ENCODE results near the gene ECSIT. TPM values are rescaled to one million over a fixed set of nuclear protein-coding genes. Genes with fewer than 3 reads are reported as not detected.

Gene ECSIT
- total and polyA plus RNA-seq, 4 donors, result 31.7 to 58.8 (median 40.4) TPM

GRCh38 chr19:11479898-11480714, 48.8 kb downstream of the ECSIT start:
- no peak overlapping the region for H3K9ac ChIP-seq (ENCODE audit: insufficient read depth in 1 of 2, low read length in 2 of 2)
- peaks cover 0 to 14% (median 0%) of the 10 kb centered on the region in 5 donors for H3K4me1 ChIP-seq (ENCODE audit: control insufficient read depth in 5 of 5, insufficient read depth in 5 of 5, low read length in 5 of 5)
- DNase-seq (no peak), ATAC-seq (ENCODE audit: insufficient read depth, low FRiP score) (no peak)
- H3K9me3 ChIP-seq (ENCODE audit: control insufficient read depth in 4 of 4, insufficient read depth in 3 of 4, low read length in 3 of 4), result no peaks in the 10 kb centered on the region
- TF ChIP-seq, protein P1, sequence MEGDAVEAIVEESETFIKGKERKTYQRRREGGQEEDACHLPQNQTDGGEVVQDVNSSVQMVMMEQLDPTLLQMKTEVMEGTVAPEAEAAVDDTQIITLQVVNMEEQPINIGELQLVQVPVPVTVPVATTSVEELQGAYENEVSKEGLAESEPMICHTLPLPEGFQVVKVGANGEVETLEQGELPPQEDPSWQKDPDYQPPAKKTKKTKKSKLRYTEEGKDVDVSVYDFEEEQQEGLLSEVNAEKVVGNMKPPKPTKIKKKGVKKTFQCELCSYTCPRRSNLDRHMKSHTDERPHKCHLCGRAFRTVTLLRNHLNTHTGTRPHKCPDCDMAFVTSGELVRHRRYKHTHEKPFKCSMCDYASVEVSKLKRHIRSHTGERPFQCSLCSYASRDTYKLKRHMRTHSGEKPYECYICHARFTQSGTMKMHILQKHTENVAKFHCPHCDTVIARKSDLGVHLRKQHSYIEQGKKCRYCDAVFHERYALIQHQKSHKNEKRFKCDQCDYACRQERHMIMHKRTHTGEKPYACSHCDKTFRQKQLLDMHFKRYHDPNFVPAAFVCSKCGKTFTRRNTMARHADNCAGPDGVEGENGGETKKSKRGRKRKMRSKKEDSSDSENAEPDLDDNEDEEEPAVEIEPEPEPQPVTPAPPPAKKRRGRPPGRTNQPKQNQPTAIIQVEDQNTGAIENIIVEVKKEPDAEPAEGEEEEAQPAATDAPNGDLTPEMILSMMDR (IDR thresholded peaks at IDR 0.05; ENCODE audit: control extremely low read depth, extremely low read depth), result no peak
- 6 to 19% methylated on average over 42 to 86 of the region's 86 CpGs for WGBS, 2 donors
- H3K36me3 ChIP-seq (ENCODE audit: control insufficient read depth in 4 of 4, insufficient read depth in 4 of 4, low read length in 4 of 4), result peaks cover 0 to 4% (median 1%) of the 10 kb centered on the region in 4 donors
- no peak overlapping the region for H3K4me3 ChIP-seq
- H3K27ac ChIP-seq (ENCODE audit: low read depth in 1 of 2, low read length in 1 of 2), result no peak overlapping the region
- H3K27me3 ChIP-seq (ENCODE audit: control insufficient read depth in 3 of 3, insufficient read depth in 3 of 3, low read length in 2 of 3), result peaks cover 0 to 42% (median 31%) of the 10 kb centered on the region in 3 donors

GRCh38 chr19:11479090-11479897, 49.6 kb downstream of the ECSIT start:
- 18 to 19% methylated on average over 55 to 62 of the region's 62 CpGs for WGBS, 2 donors
- Histone ChIP-seq H3K27ac (ENCODE audit: low read depth in 1 of 2, low read length in 1 of 2) (no peak overlapping the region), H3K27me3 (ENCODE audit: control insufficient read depth in 3 of 3, insufficient read depth in 3 of 3, low read length in 2 of 3) (peaks cover 0 to 42% (median 31%) of the 10 kb centered on the region in 3 donors), H3K36me3 (ENCODE audit: control insufficient read depth in 4 of 4, insufficient read depth in 4 of 4, low read length in 4 of 4) (peaks cover 0 to 3% (median 1%) of the 10 kb centered on the region in 4 donors), H3K4me1 (ENCODE audit: control insufficient read depth in 5 of 5, insufficient read depth in 5 of 5, low read length in 5 of 5) (peaks cover 0 to 14% (median 0%) of the 10 kb centered on the region in 5 donors), H3K9me3 (ENCODE audit: control insufficient read depth in 4 of 4, insufficient read depth in 3 of 4, low read length in 3 of 4) (no peaks in the 10 kb centered on the region), H3K9ac (ENCODE audit: insufficient read depth in 1 of 2, low read length in 2 of 2) (no peak overlapping the region), H3K4me3 (no peak overlapping the region)
- ATAC-seq (ENCODE audit: insufficient read depth, low FRiP score) (no peak), DNase-seq (peak; percentile 2 to 38 (median 12))
- TF ChIP-seq, protein P1 (IDR thresholded peaks at IDR 0.05; ENCODE audit: control extremely low read depth, extremely low read depth), result no peak

DNA sequence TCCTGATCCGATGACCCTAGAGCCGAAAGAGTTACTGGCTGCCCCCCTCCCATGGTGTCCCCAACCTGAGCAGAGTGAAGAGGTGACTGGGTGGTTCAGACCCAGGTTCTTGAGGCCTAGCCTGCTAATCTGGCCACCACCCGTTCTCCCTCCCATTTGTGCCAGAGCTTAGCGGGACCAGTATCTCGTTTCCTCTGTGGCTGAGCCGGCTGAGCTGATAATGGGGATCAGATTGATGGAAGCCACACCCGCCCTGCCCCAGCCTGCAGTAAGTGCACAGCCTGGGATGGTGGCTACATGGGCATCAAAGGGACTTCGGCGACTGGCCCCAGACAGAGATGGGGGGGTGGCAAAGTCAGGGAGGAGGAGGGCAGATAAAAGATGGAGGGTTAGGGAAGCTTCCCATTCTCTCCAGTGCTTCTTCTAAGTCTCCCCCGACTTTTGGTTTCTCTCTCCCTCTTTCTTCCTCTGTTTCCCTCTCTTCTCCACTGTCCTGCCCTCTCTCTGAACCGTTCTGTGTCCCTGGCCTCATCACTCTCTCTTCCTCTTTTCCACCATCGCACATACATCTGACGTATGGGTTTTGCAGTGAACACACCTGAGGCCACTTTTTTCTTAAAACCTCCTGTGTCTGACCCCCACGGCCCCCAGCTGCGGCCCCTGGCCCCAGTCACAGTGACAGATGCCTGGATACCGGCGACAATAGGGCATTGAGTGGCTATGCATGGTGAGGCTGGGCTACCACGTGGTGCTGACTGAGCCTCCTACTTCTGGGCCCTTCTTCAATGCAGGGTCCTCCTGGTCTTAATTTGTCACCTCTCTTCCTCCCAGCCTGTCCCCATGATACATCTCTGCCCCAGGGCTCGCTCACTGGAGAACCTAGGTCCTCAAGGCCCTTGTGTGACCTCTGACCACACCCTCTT, 50.5 kb downstream of the ECSIT start:
- Histone ChIP-seq H3K36me3 (ENCODE audit: control insufficient read depth in 4 of 4, insufficient read depth in 4 of 4, low read length in 4 of 4) (peaks cover 0 to 3% (median 0%) of the 10 kb centered on the region in 4 donors), H3K9me3 (ENCODE audit: control insufficient read depth in 4 of 4, insufficient read depth in 3 of 4, low read length in 3 of 4) (no peaks in the 10 kb centered on the region), H3K9ac (ENCODE audit: insufficient read depth in 1 of 2, low read length in 2 of 2) (no peak overlapping the region), H3K4me3 (no peak overlapping the region), H3K27ac (ENCODE audit: low read depth in 1 of 2, low read length in 1 of 2) (no peak overlapping the region), H3K4me1 (ENCODE audit: control insufficient read depth in 5 of 5, insufficient read depth in 5 of 5, low read length in 5 of 5) (peaks cover 0 to 14% (median 0%) of the 10 kb centered on the region in 5 donors), H3K27me3 (ENCODE audit: control insufficient read depth in 3 of 3, insufficient read depth in 3 of 3, low read length in 2 of 3) (peaks cover 0 to 42% (median 34%) of the 10 kb centered on the region in 3 donors)
- TF ChIP-seq, protein P1 (IDR thresholded peaks at IDR 0.05; ENCODE audit: control extremely low read depth, extremely low read depth), result no peak
- WGBS, 2 donors, result 52 to 61% methylated on average over 19 of the region's 19 CpGs
- no peak for ATAC-seq (ENCODE audit: insufficient read depth, low FRiP score)
- no peak for DNase-seq
